ENCODE results near the gene NFE2.
"Not testable (repeated sequence)": the region's sequence is repeated elsewhere in the genome, so short reads cannot be mapped to it uniquely, and the experiment has no call there.

Gene NFE2

DNA sequence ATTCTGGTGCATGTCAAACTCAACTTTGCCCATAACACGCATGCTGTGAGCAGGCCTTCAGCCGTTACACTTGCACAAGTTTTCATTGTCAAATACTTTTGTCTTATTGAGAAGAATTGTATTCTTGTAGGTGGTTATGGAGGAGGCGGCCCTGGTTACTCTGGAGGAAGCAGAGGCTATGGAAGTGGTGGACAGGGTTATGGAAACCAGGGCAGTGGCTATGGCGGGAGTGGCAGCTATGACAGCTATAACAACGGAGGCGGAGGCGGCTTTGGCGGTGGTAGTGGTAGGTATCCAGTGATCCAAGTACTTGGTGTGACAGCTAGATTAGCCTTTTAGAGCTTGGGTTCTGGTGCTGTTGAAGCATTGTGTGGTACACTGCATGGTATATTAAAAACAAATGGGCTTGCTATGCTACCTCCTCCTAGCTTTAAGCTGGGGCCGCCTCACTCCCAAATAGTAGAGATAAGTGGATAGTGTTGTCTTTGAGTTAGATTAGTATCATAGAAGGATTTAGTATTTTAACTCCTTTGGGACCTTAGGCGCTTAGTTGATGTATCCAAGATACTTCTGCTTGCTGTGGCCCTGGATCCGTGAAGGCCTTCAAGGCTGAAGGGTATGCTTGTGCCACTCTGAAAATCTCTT is 17.7 kb downstream of the NFE2 start:
- no peak for DNase-seq (ENCODE audit: low spot score)

GRCh38 chr12:54281694-54282093 is 19.1 kb downstream of the NFE2 start:
- not testable (repeated sequence) for DNase-seq (ENCODE audit: low spot score)

GRCh38 chr12:54281261-54281638 is 19.6 kb downstream of the NFE2 start:
- DNase-seq (ENCODE audit: low spot score), result not testable (repeated sequence)

- DNase-seq (ENCODE audit: low spot score), result peak; percentile 100
Measured at GRCh38 chr12:54280468-54281260, 20.2 kb downstream of the NFE2 start, which contains the start of gene HNRNPA1. TSS of gene HNRNPA1 (plus strand) at chr12:54280726. CDS start at chr12:54280808, 82 bp downstream.

GRCh38 chr12:54279632-54280467 is 21.0 kb downstream of the NFE2 start, which contains the start of gene CBX5:
TSS of gene CBX5 (minus strand) at chr12:54280122. CDS start at chr12:54257650, 22,472 bp downstream.
- DNase-seq (ENCODE audit: low spot score), result peak; percentile 100

DNA sequence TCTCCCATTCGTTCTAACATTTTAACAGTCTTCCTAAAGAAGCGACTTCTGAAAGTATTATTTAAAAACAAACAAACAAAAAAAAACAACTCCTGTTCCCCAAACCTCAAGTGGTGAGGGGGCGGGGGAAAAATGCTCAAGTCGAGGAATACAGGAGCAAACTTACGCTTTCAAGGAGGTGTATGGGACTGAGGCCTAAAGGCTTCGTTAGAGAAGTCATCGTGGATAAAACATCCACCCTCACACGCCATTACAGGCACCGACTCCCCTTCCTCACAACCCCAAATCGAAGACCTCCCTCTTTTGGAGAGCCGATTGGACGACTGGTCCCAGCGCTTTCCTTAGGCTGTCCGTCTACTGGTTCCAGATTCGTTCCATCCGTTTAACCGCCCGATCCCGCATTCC is 21.6 kb downstream of the NFE2 start:
- DNase-seq (ENCODE audit: low spot score), result no peak

DNA sequence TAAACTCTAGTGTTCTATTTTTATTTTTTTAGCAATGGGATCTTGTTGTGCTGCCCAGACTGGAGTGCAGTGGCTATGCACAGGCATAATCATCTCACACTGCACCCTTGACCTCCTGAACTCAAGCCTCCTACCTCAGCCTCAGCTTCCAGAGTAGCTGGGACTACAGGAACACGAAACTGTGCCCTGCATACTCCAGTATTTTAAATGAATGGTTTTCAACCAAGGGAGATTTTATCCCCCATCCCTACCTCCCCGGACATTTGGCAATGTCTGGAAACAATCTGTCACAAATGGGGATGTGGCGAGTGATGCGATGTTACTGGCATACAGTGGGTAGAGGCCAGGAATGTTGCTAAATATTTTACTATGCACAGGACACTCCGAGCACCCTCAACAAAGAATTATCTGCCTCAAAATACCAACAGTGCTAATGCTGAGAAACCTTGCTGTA is 23.0 kb downstream of the NFE2 start:
- no peak for DNase-seq (ENCODE audit: low spot score)

DNA sequence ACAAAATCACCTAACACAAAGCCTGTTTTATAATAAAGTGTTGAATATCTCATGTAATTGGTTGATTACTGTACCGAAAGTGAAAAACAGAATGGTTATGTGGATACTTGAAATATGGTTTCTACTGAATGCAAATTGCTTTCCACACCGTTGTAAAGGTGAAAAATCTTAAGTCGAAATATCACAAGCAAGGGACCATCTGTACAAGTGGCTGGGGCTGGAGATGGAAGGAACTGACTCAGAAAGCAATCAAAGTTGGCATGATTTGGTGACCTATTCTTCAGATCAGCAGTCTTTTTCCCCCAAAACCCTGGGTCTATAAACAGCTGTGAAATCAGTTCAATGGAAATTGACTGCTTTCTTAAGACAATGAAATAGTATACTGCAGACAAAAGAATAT is 24.4 kb downstream of the NFE2 start:
- no peak for DNase-seq (ENCODE audit: low spot score)

DNA sequence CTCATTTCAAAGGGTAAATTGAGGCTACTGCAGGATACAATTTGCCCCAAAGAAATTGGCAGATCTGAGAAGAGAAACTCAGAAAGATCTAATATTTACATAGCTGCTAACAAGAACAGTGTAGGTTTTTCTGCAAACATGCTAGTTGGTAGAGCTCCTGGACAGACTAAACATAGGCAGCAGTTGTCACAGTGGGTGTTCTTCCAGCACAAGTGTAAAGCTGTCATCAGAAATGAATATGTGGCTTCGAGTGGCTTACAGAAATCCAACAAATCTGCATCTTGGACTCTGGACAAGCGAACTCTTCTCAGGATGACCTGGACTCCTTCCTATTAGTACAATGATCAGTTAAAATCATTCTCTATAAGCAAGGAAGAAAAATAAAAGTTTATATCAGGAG is 26.8 kb downstream of the NFE2 start:
- no peak for DNase-seq (ENCODE audit: low spot score)

DNA sequence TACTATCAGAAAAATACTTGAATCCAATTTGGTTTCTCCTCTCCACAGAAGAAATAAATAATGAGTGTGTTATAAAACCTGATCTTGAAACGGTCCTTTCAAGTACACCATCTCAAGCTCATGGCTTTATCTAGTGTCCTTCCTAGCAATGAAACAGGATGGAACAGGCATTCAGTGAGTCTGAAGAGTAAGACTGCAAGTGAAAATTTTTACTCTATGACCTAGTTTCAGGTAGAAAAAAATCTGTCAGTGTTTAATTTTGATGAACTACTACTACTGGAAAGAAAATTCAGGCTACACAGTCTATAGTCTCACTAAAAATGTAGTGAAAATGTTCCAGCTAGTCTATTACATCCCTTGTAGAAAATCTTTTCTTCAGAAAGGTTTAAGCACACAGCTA is 28.6 kb downstream of the NFE2 start:
- DNase-seq (ENCODE audit: low spot score), result no peak

- no peak for DNase-seq (ENCODE audit: low spot score)
Measured at GRCh38 chr12:54270345-54270744, 30.5 kb downstream of the NFE2 start.

DNA sequence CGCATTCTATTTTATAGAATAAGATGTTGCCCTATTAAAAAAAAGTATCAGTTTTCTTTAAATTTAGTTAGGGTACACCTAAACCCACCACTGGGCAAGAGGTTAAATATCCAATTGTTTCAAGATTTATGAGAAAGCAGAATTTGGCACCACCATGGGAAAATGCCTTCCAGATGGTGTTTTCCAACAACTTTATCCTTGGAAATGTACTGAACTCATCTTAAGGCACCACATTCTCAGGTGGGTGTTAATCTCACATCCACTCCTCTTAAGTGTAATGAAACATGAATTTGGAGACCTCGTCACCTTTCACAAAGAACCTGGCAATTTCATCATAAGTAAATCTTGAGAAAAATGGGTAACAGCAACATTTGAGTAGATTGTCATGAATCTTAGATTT is 34.0 kb downstream of the NFE2 start:
- DNase-seq (ENCODE audit: low spot score), result no peak

DNA sequence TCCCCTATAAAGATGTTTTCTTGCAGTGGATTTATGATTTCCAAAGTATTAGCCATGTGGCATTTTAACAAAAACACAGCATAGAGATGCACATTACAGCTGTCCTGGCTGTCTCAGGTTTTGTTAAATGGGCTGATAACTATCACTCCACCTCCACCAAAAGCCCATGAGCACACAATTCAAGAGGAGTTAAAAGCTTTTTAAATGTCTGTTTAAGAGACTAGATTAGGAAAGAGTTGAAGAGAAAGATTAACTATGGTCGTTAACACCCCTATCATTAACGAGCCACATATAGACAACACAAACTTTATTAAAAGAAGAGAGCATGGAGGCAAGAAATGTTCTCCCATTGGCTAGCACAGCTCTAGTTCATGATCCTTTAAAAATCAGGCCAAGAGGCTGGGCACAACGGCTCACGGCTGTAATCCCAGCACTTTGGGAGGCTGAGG is 35.4 kb downstream of the NFE2 start:
- DNase-seq (ENCODE audit: low spot score), result no peak

- no peak for DNase-seq (ENCODE audit: low spot score)
Measured at GRCh38 chr12:54262403-54262925, 38.4 kb downstream of the NFE2 start.

DNA sequence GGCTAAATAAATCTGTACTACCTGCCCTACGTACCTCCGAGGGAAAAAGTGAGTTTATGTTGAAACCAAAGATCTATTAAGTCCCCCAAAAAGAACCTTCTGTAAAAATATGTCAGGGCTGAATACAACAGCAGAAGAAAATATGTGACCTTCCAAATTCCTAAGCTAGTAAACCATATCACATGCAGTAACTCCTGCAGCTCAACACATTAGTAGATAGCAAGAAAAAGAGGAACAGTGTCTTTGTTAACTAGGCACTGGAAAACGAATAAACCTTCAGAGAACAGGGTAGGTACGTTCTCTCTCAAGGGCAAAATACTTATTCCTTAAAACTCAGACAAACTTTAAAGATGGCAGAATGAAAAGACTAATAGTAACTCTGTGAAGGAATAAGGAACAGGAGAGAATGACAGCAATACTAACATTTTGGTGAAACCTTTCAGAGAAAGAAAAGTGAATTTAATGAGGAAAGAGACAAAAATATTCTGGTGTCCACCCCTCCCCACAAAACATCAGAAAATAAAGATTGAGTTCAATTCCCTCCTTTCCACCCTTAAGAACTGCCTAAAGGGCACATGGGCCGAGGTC is 38.9 kb downstream of the NFE2 start:
- DNase-seq (ENCODE audit: low spot score), result no peak

DNA sequence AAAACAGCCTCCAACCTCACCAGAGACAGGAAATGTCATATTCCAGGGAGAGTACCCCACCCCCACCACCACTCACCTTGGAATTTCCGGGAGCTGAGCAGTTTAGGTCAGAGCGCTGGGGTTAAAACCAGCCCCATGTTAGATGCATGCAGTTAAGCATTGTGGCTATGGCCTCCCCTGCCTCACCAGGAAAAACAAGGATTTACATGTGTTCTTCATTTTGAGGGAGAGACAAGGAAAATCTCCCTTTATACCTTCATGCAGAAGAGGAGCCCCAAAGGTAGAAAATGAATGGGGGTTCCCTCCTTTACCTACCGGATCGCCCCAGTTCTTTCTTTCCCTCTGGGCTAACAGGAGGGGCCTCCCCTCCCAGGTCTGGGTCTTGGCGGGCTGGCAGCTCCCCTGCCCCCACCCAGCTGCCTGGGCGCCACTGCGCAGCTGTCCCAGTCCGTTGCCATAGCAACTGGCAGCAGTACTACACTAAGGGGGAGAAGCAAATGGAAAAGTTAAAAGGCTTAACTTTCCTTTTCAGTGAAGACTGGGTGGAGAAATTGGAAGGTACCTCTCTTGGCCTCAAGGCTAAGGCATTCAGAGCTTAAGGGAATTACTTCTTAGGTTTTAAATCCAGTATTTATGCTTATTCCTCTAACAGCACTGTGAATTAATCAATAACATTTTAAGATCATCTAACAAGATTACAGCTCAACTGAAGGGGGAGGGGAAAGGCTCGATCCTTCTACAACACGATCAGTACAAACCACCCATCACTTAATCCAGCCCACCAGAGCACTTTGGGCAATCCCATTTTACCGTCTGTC is 41.4 kb downstream of the NFE2 start:
- DNase-seq (ENCODE audit: low spot score), result peak; percentile 92

DNA sequence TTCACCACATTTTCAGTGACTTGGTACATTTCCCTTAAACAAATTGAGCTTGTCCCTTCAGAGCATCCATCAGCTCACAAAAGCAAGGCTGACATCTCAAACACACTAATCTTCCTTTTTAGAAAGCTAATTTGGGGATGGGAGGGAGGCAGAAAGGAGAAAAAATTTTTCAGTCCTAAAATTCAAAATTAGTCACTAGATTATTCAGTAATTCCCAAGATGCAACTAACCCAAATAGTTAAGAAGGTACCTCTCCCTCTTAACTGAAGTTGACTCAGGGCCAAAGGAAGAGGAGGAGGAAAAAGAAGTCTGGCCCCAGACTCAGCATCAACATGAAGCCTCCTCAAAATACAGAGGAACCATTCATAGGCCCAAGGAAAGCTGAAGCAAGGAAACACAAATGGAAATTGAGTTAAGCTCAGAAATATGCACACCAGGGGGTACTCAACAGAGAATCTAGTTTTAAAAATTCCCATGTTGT is 42.6 kb downstream of the NFE2 start:
- peak; percentile 77 for DNase-seq (ENCODE audit: low spot score)

- no peak for DNase-seq (ENCODE audit: low spot score)
Measured at GRCh38 chr12:54257332-54257731, 43.5 kb downstream of the NFE2 start.

- DNase-seq (ENCODE audit: low spot score), result no peak
Measured at GRCh38 chr12:54253240-54253639, 47.6 kb downstream of the NFE2 start.

- DNase-seq (ENCODE audit: low spot score), result peak; percentile 46
Measured at GRCh38 chr12:54251667-54252284, 49.0 kb downstream of the NFE2 start.
